WI38 (cell line): ENCODE results near the gene ANKRD12.

ENCODE experiments used
- H3K4me3 ChIP-seq: 2 replicates; pipeline ENCODE4 v1.5.1; 2011; ENCODE audit warnings: low read depth, mild to moderate bottlenecking, control low read depth, low read length
- TF ChIP-seq, protein P1 (sequence below): IDR thresholded peaks from 2 replicates; pipeline ENCODE4 v1.5.1; 2012; ENCODE audit warnings: low read depth, mild to moderate bottlenecking, control low read depth, low read length

Gene ANKRD12

DNA sequence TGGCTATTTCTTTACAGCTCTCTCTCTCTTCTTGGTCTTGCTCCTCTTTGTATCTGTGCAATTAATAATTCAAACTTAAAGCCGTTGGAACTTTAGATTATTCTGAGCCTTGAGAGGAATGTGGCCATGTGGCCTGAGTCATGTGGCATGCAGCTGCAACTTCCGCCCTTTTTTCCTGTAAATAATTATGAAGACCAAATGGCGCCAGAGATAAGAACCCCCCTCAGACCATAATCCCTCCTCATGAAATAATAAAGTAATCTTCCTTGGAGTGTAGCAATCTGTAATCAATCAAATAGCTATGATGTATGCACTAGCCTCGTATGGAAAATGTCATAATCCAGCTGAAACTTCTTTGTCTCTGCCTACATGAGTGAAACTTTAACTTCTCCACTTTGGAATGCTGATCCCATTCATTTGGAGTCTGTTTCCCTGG, 184.5 kb downstream of the ANKRD12 start:
- H3K4me3 ChIP-seq: no peak overlapping the region
- TF ChIP-seq, protein P1, sequence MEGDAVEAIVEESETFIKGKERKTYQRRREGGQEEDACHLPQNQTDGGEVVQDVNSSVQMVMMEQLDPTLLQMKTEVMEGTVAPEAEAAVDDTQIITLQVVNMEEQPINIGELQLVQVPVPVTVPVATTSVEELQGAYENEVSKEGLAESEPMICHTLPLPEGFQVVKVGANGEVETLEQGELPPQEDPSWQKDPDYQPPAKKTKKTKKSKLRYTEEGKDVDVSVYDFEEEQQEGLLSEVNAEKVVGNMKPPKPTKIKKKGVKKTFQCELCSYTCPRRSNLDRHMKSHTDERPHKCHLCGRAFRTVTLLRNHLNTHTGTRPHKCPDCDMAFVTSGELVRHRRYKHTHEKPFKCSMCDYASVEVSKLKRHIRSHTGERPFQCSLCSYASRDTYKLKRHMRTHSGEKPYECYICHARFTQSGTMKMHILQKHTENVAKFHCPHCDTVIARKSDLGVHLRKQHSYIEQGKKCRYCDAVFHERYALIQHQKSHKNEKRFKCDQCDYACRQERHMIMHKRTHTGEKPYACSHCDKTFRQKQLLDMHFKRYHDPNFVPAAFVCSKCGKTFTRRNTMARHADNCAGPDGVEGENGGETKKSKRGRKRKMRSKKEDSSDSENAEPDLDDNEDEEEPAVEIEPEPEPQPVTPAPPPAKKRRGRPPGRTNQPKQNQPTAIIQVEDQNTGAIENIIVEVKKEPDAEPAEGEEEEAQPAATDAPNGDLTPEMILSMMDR: no peak

DNA sequence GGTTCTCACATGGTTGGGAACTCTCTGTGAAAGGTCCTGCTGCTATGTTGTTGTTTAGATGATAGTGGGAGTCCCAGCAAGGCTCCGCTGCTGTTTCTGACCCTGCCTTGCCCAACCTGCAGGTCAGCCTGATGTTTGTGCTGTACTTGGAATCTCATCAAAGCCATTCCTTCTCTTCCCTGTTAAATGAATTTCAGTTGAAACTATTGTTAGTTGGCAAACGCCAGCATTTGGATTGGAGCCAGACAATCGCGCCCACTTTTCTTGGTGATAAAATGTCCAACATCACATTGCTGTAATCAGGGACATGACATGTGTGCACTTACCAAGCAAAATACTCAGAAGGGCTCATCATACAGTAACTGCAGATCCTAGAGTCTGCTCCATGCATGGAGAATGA, 185.2 kb downstream of the ANKRD12 start:
- no peak overlapping the region for H3K4me3 ChIP-seq
- TF ChIP-seq, protein P1: no peak

DNA sequence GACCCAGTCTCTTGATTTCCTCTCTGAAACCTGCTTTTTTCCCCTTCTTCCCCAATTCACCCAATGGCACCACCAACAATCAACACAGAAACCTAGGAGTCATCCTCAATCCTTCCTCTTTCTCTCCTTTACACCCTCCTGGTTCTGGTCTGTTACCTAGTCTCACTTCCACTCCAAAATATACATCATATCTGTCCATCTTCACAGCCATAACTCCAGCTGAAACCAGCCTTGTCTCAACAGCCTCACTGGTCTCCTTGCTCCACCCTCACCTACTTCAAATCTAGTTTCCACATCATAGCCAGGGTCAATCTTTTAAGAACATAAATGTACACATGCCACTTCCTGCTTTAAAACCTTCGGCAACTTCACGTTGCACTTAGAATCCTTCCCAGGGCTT, 186.2 kb downstream of the ANKRD12 start:
- no peak overlapping the region for H3K4me3 ChIP-seq
- TF ChIP-seq, protein P1: no peak

DNA sequence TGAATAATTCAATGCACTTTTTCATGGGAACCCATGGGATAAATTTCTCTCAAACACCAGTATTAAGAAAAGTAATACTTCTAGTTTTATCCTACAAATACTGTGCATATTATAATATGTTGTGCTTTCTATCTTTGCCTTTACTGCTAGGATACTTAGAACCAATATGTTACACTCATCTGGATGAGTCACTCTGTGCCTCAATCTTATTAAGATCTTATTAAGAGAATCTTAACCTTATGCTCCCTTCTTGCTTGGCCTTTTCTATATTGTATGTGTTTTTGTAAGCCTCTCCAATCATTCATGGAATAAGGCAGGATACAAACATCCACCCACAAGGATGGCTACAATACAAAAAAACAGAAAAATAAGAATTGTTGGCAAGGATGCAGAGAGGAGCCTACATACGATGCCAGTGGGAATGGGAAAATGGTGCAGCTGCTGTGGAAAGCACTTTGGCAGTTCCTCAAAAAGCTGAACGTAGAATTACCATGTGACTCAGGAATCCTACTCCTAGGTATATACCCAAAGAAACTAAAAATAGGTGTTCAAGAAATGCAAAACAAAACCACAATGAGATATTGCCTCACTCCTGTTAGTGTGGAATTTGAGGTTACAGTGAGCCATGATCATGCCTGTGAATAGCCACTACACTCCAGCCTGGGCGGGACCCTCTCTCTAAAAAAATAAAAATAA, 187.3 kb downstream of the ANKRD12 start:
- TF ChIP-seq, protein P1: no peak
- no peak overlapping the region for H3K4me3 ChIP-seq

DNA sequence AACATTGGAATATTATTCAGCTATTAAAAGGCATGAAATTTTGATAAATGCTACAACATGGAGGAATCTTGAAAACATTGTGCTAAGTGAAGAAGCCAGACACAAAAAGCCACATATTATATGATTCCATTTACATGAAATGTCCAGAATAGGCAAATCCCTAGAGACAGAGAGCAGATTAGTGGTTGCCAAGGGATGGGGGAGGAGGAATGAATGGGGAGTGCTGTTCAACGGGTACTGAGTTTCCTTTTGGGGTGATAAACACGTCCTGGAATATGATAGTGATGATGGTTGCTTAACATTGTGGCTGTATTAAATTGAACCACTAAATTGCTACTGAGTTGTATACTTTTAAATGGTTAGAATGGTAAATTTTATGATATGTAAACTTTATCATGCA, 189.1 kb downstream of the ANKRD12 start:
- TF ChIP-seq, protein P1: no peak
- H3K4me3 ChIP-seq: no peak overlapping the region

DNA sequence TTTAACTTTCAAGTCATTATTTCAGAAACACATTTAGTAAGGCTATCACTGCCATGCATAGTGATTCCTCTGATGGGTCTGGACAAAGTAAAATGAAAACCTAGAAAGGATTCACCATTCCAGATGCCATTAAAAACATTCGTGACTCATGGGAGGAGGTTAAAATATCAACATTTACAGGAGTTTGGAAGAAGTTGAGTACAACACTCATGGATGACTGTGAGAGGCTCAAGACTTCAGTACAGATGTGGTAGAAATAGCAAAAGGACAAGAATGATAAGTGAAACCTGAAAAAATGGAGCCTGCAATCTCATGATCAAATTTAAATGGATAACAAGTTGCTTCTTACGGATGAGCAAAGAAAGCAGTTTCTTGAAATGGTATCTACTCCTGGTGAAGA, 192.2 kb downstream of the ANKRD12 start:
- TF ChIP-seq, protein P1: no peak
- H3K4me3 ChIP-seq: no peak overlapping the region

DNA sequence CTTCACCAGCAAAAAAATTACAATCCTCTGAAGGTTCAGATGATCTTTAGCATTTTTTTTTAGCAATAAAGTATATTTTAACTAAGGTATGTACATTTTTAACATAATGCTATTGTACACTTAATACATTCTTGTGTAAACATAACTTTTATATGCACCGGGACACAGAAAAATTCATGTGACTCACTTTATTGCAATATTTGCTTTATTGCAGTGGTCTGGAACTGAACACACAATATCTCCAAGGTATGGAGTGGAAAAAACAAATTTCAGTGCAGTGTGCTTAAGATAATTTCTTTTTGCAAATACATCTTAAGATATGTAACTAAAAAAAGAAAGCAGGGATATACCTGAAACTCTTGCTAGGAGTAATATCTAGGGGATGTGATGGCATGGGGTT, 192.9 kb downstream of the ANKRD12 start:
- TF ChIP-seq, protein P1: no peak
- no peak overlapping the region for H3K4me3 ChIP-seq
